GM13977 (cell line): ENCODE results near the gene FIGN.

Experiments used
- DNase-seq: peaks from one replicate; pipeline ENCODE4 v3.0.0; 2012; ENCODE audit warnings: low spot score
- in situ Hi-C: fragments of 300-500 bp; cut with MboI; formaldehyde crosslinking; loops from one replicate; pipeline ENCODE4 v1.12.0; 2022; ENCODE audit warnings: low sequenced_read_pairs, low pct_unique_long_range_greater_than_20kb, mixed read lengths, inconsistent platforms; ENCODE audit not compliant: unreplicated experiment
- TF ChIP-seq, protein P1 (sequence below): IDR thresholded peaks from 2 replicates; pipeline ENCODE4 v1.5.1; 2012; ENCODE audit warnings: mild to moderate bottlenecking, control low read depth; ENCODE audit not compliant: insufficient read depth; ENCODE audit errors: extremely low read depth, missing control alignments

FIGN gene

DNA sequence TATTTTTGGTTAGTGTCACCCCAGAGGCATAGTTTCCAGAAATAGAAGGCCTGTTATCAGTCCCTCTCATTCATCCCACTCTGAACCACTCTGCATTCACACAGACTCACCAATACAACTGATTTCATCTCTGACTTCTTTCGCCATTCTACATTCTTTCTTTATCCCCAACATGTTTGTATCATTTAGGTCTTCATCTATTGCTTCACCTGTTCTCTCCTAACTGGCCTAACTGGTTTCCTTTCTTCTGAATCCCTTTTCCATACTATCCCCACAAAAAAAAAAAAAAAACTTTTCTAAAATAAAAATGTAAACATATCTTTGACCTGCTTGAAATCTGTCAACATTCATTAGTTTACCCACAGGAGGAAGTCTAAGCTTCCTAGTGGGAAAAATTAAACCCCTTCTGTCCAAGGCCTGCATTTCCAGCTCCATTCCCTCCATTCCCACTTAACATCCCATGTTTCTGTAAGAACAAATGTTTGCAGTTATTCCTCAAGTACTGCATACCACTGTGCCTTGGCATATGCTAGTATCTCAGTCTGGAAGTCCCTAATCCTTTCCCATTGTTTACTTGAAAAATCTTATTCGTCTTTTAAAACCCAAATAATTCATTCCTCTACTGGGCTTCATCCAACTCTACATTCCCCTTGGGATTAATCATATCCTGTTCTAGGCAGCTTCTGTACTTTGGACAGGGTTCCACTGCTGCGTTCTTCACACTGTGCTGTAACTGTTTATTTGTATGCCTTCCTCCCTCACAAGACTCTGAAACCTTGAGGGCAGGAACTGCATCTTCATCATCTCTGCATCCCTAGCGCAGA lies 68.5 kb downstream of the FIGN start:
- in situ Hi-C loops, result no loop called here
- TF ChIP-seq, protein P1, sequence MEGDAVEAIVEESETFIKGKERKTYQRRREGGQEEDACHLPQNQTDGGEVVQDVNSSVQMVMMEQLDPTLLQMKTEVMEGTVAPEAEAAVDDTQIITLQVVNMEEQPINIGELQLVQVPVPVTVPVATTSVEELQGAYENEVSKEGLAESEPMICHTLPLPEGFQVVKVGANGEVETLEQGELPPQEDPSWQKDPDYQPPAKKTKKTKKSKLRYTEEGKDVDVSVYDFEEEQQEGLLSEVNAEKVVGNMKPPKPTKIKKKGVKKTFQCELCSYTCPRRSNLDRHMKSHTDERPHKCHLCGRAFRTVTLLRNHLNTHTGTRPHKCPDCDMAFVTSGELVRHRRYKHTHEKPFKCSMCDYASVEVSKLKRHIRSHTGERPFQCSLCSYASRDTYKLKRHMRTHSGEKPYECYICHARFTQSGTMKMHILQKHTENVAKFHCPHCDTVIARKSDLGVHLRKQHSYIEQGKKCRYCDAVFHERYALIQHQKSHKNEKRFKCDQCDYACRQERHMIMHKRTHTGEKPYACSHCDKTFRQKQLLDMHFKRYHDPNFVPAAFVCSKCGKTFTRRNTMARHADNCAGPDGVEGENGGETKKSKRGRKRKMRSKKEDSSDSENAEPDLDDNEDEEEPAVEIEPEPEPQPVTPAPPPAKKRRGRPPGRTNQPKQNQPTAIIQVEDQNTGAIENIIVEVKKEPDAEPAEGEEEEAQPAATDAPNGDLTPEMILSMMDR, result no peak
- no peak for DNase-seq

DNA sequence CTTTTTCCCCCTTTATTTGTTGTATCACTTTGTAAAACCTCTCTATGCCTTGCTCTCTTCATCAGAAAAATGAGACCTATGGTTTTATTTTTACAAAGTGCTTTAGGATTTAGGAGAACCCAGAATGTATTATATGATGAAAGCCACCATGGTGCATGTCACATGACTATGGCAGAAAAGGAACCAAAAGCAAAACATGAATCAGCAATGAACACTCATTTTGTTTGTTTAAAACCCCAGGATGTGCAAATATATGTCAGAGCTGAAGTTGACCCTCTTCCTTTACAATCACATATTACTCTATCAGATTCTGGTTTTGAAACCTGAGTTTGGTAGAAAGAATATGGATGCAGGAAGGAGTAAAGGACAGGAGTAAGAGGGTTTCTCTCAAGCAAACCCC lies 70.0 kb downstream of the FIGN start:
- in situ Hi-C loops, result no loop called here

DNA sequence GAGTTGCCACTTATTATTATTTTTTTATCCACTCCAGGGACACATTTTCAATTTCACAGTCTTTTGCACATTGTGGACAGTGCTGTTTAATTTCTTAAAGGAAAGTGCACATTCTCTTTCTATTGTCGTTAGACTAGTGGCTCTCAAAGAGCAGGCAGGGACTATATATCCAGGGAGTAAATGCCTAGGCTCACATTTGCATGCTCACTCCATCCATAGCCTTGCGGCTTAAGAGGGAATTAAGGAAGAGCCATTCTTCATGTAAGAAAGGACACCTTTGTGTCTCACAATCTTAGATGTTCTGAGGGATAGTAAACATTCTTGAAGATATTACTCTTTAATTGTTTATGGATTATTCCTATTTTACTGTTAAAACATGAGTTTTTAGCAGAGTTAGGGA lies 70.8 kb downstream of the FIGN start:
- in situ Hi-C loops, result no loop called here
- DNase-seq, result no peak

More for the DNA sequence above, 70.0 kb downstream of the FIGN start:
- TF ChIP-seq, protein P1, result no peak
- no peak for DNase-seq

DNA sequence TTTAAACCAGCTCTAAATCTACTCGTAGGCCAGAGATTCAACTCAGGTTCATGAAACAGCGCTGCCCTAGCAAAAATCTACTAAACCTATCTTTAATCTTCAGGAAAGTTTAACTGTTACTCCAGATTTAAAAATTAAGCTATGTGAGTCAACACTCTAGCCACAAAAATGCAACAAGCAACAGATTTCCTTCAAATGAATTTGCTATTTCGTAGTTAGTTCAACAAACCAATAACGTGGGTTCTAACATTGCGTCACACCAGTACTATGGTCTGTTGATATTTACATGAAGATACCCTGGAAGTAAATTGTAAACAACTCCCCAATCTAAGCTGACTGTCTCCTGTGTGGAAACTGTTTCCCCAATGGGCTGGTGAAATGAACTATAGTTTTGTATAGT lies 71.2 kb downstream of the FIGN start:
- DNase-seq, result no peak
- TF ChIP-seq, protein P1, result no peak
- in situ Hi-C loops, result no loop called here

More for the DNA sequence above, 70.8 kb downstream of the FIGN start:
- TF ChIP-seq, protein P1, result no peak

DNA sequence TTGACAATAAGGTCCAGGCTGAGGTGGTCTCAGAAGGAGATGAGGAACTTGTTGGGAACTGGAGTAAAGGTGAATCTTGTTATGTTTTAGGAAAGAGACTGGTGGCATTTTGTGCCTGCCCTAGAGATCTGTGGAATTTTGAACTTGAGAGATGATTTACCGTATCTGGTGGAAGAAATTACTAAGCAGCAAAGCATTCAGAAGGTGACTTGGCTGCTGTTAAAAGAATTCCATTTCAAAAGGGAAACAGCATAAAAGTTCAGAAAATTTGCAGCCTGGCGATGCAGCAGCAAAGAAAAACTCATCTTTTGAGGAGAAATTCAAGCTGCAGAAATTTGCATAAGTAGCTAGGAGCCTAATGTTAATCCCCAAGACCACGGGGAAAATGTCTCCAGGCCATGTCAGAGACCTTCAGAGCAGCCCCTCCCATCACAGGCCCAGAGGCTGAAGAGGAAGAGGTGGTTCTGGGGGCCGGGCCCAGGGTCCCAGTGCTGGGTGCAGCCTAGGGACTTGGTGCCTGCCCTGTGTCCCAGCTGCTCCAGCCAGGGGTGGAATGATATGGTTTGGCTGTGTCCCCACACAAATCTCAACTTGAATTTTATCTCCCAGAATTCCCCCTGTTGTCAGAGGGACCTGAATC lies 73.5 kb downstream of the FIGN start:
- no peak for DNase-seq
- in situ Hi-C loops, result no loop called here

DNA sequence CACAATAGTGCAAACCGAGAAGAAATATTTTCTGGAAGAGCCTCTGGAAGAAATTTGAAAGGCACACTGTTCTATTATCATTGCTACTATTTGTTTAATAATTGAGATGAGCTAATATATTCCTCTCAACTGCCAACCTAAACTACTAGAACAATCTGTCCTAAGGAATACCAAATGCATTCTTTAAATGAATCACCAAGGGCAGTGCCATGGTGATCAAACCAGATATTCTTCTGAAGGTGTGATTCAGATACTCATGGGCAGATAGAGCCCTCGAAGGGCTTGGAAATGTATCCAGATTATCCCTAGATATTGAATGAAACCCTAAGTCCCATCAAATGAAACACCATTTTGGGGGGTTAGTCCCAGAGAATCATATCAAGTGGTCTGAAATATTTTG lies 76.6 kb downstream of the FIGN start:
- TF ChIP-seq, protein P1, result no peak
- DNase-seq, result no peak
- in situ Hi-C loops, result no loop called here

More for the DNA sequence above, 73.5 kb downstream of the FIGN start:
- TF ChIP-seq, protein P1, result no peak
